ENCODE data around the gene RPE. TPM values are rescaled to one million over a fixed set of nuclear protein-coding genes. Genes with fewer than 3 reads are reported as not detected.

Gene RPE
- total RNA-seq, 1 donor from 2014 or later, result 16.4 TPM

DNA sequence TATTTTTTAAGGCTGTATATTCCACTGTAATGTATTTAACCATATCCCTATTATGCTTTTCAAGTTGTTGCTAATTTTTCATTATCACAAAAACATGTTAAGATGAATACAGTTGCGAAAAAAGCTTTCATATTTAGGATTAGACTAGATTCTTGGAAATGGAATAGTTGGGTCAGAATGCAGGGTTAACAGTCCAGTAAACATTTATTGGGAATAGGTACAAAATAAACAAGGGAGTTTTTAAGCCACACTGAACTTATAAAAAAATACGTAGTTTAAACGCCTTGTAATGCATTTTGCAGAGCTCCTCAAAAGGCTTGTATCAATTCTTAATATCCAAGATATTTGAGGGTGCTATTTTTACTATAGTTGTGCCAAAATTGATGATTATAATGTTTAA is 35.6 kb downstream of the RPE start:
- DNase-seq, result no peak
- no peak overlapping the region for H3K27ac ChIP-seq (replicated peaks)
- intact Hi-C loops (cut with micrococcal nuclease), result no loop called here
- TF ChIP-seq, protein P1, sequence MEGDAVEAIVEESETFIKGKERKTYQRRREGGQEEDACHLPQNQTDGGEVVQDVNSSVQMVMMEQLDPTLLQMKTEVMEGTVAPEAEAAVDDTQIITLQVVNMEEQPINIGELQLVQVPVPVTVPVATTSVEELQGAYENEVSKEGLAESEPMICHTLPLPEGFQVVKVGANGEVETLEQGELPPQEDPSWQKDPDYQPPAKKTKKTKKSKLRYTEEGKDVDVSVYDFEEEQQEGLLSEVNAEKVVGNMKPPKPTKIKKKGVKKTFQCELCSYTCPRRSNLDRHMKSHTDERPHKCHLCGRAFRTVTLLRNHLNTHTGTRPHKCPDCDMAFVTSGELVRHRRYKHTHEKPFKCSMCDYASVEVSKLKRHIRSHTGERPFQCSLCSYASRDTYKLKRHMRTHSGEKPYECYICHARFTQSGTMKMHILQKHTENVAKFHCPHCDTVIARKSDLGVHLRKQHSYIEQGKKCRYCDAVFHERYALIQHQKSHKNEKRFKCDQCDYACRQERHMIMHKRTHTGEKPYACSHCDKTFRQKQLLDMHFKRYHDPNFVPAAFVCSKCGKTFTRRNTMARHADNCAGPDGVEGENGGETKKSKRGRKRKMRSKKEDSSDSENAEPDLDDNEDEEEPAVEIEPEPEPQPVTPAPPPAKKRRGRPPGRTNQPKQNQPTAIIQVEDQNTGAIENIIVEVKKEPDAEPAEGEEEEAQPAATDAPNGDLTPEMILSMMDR (IDR thresholded peaks at IDR 0.05; ENCODE audit: borderline replicate concordance), result no peak
- H3K4me1 ChIP-seq, result no peaks in the 10 kb centered on the region
- peaks cover 27% of the 10 kb centered on the region for H3K36me3 ChIP-seq
- H3K4me3 ChIP-seq, result no peak overlapping the region
- H3K27me3 ChIP-seq (ENCODE audit: low read depth), result no peaks in the 10 kb centered on the region
- no peaks in the 10 kb centered on the region for H3K9me3 ChIP-seq (replicated peaks)

DNA sequence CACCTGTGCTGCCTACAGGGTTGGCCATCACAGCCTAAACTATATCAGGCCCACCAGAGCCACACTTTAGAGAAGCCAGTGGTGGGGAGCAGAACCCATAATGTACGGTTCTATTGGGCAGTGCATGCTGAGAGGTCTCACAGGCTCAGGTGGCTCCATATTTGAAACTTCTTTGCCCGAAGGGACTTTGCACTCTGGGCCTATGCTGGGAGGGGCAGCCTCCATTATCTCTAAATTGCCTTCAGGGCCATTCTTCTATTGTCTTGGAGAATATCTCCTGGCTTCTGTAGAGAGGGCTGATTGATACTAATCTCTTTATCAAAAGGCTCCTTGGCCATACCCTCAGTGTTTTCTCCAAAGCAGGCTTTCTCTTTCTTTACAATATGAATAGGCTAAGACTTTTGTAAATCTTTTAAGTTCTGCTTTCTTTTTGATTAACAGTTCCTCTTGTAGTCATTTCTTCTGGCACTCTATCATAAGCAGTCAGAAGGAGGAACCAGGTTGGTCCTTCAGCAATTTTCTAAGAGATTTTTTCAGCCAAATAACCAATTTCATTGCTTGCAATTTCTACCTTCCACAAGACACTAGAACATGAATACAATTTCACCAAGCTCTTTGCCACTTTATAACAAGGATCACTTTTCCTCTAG is 44.5 kb downstream of the RPE start:
- Histone ChIP-seq H3K4me3 (no peak overlapping the region), H3K27me3 (ENCODE audit: low read depth) (no peaks in the 10 kb centered on the region), H3K4me1 (no peaks in the 10 kb centered on the region), H3K36me3 (peaks cover 54% of the 10 kb centered on the region), H3K27ac (replicated peaks) (no peak overlapping the region), H3K9me3 (replicated peaks) (peaks cover 12% of the 10 kb centered on the region)
- TF ChIP-seq, protein P1 (IDR thresholded peaks at IDR 0.05; ENCODE audit: borderline replicate concordance), result no peak
- no peak for DNase-seq
- intact Hi-C loops (cut with micrococcal nuclease), result no loop called here

DNA sequence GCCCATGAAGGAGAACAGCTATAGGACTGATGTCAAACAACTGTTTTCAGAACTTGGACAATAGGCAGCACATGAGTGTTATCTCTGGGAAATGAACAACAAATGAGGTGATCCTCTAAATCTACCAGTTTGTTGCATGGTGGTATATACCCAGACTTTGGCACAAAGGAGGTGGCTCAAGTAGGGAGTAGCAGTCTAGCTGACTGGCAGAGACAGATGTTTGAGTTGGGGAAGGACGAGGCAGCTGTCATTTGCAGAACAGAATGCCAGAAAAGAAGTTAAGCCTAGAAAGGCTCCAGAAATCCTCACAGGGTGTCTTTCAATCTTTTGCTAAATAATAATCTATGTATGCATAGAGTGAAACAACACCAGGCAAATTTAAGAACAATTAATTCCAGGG is 47.4 kb downstream of the RPE start:
- Histone ChIP-seq H3K27me3 (ENCODE audit: low read depth) (no peaks in the 10 kb centered on the region), H3K36me3 (peaks cover 57% of the 10 kb centered on the region), H3K4me3 (no peak overlapping the region), H3K9me3 (replicated peaks) (peaks cover 22% of the 10 kb centered on the region), H3K4me1 (no peaks in the 10 kb centered on the region), H3K27ac (replicated peaks) (no peak overlapping the region)
- intact Hi-C loops (cut with micrococcal nuclease), result no loop called here
- no peak for DNase-seq
- TF ChIP-seq, protein P1 (IDR thresholded peaks at IDR 0.05; ENCODE audit: borderline replicate concordance), result no peak

DNA sequence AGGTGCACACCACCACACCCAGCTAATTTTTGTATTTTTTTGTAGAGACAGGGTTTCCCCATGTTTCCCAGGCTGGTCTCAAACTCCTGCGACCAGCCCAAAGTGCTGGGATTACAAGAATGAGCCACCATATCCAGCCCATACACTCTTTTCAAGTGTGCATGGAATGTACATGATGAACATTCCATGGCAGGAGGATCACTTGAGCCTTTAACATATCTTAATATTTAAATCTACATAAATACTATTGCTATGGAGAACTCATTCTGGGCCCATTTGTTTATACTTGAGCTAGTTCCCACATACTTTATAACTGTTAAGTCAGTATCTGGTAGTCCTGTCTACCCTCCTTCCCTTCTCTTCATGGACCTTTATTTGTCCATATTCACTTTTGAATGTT is 48.4 kb downstream of the RPE start:
- peaks cover 32% of the 10 kb centered on the region for H3K9me3 ChIP-seq (replicated peaks)
- TF ChIP-seq, protein P1 (IDR thresholded peaks at IDR 0.05; ENCODE audit: borderline replicate concordance), result no peak
- intact Hi-C loops (cut with micrococcal nuclease), result no loop called here
- no peak overlapping the region for H3K4me3 ChIP-seq
- no peak for DNase-seq
- no peaks in the 10 kb centered on the region for H3K4me1 ChIP-seq
- H3K36me3 ChIP-seq, result peaks cover 60% of the 10 kb centered on the region
- H3K27me3 ChIP-seq (ENCODE audit: low read depth), result no peaks in the 10 kb centered on the region
- H3K27ac ChIP-seq (replicated peaks), result no peak overlapping the region

DNA sequence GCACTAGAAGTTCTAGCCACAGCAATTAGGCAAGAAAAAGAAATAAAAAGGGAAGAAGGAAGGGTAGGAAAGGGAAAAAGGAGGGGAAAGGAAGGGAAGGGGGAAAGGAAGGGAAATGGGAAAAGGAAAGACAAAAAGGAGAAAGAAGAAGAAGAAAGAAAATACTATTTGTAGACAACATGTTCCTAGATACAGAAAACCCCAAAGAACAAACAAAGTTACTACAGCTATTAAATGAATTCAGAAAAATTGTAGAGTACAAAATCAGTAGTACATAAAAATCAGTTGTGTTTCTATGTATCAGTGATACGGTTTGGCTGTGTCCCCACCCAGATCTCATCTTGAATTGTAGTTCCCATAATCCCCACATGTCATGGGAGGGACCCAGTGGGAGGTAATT is 52.3 kb downstream of the RPE start:
- Histone ChIP-seq H3K27me3 (ENCODE audit: low read depth) (no peaks in the 10 kb centered on the region), H3K4me1 (no peaks in the 10 kb centered on the region), H3K4me3 (no peak overlapping the region), H3K9me3 (replicated peaks) (peaks cover 23% of the 10 kb centered on the region), H3K27ac (replicated peaks) (no peak overlapping the region), H3K36me3 (peaks cover 59% of the 10 kb centered on the region)
- DNase-seq, result no peak
- TF ChIP-seq, protein P1 (IDR thresholded peaks at IDR 0.05; ENCODE audit: borderline replicate concordance), result no peak
- intact Hi-C loops (cut with micrococcal nuclease), result no loop called here

Measured in left ventricle myocardium inferior (tissue), 1 donor.